IPS-18a (cell line): ENCODE measurements around the gene LRR1.
"Not testable (repeated sequence)": the region's sequence is repeated elsewhere in the genome, so short reads cannot be mapped to it uniquely, and the experiment has no call there.

Source experiments
- H3K27ac ChIP-seq: one replicate; pipeline ENCODE4 v1.5.1; 2013; ENCODE audit warnings: low read length
- H3K27me3 ChIP-seq: one replicate; pipeline ENCODE4 v1.6.1; 2013; ENCODE audit warnings: mild to moderate bottlenecking, low read length; ENCODE audit not compliant: control insufficient read depth, insufficient read depth
- H3K36me3 ChIP-seq: one replicate; pipeline ENCODE4 v1.6.1; 2013; ENCODE audit warnings: low read depth, low read length; ENCODE audit not compliant: control insufficient read depth
- H3K4me1 ChIP-seq: one replicate; pipeline ENCODE4 v1.6.1; 2013; ENCODE audit warnings: low read depth, low read length; ENCODE audit not compliant: control insufficient read depth
- H3K4me3 ChIP-seq: one replicate; pipeline ENCODE4 v1.5.1; 2013; ENCODE audit warnings: low read length
- H3K9ac ChIP-seq: one replicate; pipeline ENCODE4 v1.6.1; 2013; ENCODE audit warnings: mild to moderate bottlenecking, low read length, moderate library complexity
- H3K9me3 ChIP-seq: one replicate; pipeline ENCODE4 v1.6.1; 2013; ENCODE audit warnings: low read depth, low read length; ENCODE audit not compliant: control insufficient read depth

Gene LRR1

DNA sequence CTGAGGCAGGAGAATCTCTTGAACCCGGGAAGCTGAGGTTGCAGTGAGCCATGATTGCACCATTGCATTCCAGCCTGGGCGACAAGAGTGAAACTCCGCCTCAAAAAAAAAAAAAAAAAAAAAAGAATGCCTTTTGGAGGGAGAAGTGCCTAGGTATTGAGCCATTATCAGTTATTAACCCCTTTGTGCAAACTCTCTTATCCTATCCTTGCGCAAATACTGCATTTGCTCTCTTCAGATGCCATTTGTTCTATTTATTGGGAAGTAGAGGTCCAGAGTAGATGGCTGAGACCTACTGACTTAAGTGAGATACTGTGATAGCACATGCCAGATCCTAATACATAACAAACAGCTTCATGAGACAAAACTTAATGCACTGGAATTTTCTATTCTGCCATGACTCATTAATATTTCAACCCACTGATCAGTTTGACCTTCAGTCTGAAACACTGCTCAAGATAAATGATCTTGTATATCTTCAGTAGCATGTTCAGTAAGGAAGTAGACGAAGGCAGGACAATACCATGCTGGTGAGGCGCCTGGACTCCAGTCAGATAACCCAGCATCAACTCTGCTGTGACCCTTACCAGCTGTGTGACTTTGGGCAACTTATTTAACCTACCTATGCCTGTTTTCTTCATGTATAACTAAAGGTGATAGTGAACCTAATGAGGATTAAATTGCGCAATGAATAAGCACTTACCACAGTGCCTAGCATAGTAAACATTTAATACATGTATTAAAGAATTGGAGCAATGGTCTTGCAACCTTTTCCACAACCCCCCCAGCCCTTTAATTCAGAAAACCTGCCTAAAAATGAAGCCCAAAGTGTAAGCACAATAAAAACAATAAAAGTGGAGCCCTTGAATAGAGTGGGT, 42.0 kb downstream of the LRR1 start:
- Histone ChIP-seq H3K27ac (no peak overlapping the region), H3K36me3 (peaks cover 16% of the 10 kb centered on the region), H3K9ac (no peak overlapping the region), H3K4me3 (no peak overlapping the region), H3K27me3 (no peaks in the 10 kb centered on the region), H3K9me3 (no peaks in the 10 kb centered on the region), H3K4me1 (no peaks in the 10 kb centered on the region)

DNA sequence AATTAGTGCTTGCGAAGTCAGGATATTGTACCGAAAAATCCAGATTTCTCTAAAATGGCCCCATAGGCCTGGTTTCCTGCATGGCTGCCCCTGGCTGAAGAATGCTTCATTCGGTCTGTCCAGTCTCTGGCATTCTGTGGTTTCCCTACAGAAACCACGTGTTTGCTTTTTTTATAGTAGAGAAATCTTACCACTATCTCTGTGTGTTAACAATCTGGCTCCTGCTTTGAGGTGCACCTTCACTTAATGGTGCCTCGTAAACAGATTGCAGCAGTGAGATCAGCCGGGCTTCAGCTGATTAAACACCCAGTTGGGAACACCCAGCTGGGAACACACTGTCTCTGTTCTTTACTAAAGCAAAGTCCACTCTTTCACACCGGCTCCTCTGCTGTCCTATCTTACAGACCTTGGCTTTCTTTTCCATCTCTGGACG, 43.0 kb downstream of the LRR1 start:
- no peak overlapping the region for H3K4me3 ChIP-seq
- H3K27ac ChIP-seq, result no peak overlapping the region
- H3K27me3 ChIP-seq, result no peaks in the 10 kb centered on the region
- H3K4me1 ChIP-seq, result no peaks in the 10 kb centered on the region
- H3K36me3 ChIP-seq, result peaks cover 11% of the 10 kb centered on the region
- no peak overlapping the region for H3K9ac ChIP-seq
- H3K9me3 ChIP-seq, result no peaks in the 10 kb centered on the region

DNA sequence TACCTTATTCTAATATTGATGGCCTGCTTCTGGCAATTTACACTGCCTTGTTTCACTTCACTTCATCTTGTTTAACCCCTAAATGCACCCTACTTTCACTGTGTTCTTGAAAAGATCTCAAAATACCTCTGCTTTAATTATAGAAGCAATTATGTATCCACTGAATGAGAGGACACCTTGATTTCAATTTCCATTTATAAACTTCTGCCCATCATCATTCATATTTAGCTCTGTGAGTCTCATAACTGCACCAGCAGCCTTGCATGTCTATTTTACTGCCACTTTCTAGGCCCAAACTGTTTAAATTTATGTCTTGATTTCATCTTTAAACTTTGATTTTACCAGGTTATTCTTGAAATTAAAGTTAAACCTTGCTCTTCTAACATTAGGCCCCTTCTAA, 43.4 kb downstream of the LRR1 start:
- H3K36me3 ChIP-seq, result peaks cover 11% of the 10 kb centered on the region
- H3K9ac ChIP-seq, result no peak overlapping the region
- no peaks in the 10 kb centered on the region for H3K27me3 ChIP-seq
- H3K27ac ChIP-seq, result no peak overlapping the region
- H3K9me3 ChIP-seq, result no peaks in the 10 kb centered on the region
- H3K4me3 ChIP-seq, result no peak overlapping the region
- no peaks in the 10 kb centered on the region for H3K4me1 ChIP-seq

DNA sequence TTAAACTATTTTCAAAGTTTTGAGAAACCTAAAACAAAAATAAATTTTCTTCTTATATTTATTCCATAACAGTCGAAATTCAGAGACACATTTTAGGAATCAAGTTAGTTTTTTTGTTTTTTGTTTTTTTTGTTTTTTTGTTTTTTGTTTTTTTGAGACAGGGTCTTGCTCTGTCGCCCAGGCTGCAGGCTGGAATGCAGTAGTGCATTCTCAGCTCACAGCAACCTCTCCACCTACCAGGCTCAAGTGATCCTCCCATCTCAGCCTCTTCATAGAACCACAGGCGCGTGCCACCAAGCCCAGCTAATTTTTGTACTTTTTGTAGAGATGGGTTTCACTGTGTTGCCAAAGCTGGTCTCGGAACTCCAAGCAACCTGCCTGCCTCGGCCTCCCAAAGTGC, 54.8 kb downstream of the LRR1 start:
- Histone ChIP-seq H3K4me3 (no peak overlapping the region), H3K4me1 (no peaks in the 10 kb centered on the region), H3K36me3 (peaks cover 16% of the 10 kb centered on the region), H3K27ac (no peak overlapping the region), H3K27me3 (no peaks in the 10 kb centered on the region), H3K9ac (no peak overlapping the region), H3K9me3 (no peaks in the 10 kb centered on the region)

DNA sequence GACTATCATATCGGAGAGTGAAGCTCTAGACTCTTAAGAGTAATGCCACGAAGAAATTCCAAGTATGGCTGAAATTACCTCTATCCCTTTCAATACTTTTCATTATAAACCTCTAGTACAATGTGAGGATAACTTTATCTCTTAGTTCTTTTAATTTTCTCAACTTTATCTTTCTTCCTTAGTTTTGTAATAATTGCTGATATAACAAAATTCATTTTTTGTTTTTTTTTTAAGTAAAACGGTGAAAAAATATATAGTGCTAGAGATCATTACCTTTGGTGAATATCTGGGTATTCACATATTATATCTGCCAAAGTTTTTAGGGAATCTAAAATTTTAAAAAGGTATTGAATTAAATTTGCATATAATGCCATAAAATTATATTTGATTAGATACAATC, 55.8 kb downstream of the LRR1 start:
- no peak overlapping the region for H3K9ac ChIP-seq
- H3K27me3 ChIP-seq, result no peaks in the 10 kb centered on the region
- H3K36me3 ChIP-seq, result peaks cover 14% of the 10 kb centered on the region
- H3K4me3 ChIP-seq, result no peak overlapping the region
- no peaks in the 10 kb centered on the region for H3K4me1 ChIP-seq
- H3K27ac ChIP-seq, result no peak overlapping the region
- no peaks in the 10 kb centered on the region for H3K9me3 ChIP-seq

DNA sequence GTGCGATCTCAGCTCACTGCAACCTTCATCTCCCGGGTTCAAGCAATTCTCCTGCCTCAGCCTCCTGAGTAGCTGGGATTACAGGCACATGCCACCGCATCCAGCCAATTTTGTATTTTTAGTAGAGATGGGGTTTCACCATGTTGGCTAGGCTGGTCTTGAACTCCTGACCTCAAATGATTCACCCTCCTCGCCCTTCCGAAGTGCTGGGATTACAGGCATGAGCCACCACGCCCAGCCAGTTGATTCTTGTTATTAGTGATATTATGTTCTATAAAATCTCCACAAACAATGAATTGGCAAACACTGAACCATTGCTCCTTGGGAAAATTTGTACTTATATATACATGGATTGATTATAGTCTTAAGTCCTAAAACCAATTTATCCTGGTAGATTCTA, 58.8 kb downstream of the LRR1 start:
- not testable (repeated sequence) for H3K9ac ChIP-seq, H3K36me3 ChIP-seq, H3K27ac ChIP-seq, H3K9me3 ChIP-seq, H3K4me3 ChIP-seq, H3K27me3 ChIP-seq, H3K4me1 ChIP-seq

DNA sequence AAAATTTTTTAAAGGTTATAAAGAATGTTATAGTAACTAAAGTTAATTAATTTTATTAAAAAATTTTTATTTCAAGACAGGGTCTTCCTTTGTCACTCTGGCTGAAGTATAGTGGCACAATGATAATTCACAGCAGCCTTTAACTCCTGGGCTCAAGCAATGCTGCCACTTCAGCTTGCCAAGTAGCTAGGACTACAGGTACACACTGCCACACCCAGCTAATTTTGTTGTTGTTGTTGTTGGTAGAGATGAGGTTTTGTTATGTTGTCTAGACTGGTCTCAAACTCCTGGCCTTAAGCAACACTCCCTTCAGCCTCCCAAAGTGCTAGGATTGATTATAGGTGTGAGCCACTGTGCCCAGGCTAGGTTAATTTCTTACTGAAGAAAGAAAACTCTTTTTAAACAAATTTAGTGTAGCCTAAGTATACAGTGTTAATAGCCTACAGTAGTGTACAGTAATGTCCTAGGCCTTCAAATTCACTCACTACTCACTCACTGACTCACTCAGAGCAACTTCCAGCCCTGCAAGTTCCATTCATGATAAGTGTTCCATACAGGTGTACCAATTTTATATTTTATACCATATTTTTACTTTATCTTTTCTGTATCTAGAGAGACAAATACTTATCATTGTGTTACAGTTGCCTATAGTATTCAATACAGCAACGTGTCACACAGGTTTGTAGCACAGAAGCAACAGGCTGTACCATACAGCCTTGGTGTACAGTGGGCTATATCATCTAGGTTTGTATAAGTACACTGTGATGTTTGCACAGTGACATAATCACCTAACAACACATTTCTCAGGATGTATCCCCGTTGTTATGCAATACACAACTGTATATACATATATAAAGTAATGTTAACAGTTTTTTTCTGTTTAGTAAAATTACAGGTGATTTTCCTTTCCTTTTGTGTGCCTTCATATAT, 61.1 kb downstream of the LRR1 start:
- H3K27me3 ChIP-seq, result no peaks in the 10 kb centered on the region
- H3K9me3 ChIP-seq, result no peaks in the 10 kb centered on the region
- H3K9ac ChIP-seq, result no peak overlapping the region
- H3K27ac ChIP-seq, result no peak overlapping the region
- H3K4me1 ChIP-seq, result no peaks in the 10 kb centered on the region
- no peak overlapping the region for H3K4me3 ChIP-seq
- peaks cover 9% of the 10 kb centered on the region for H3K36me3 ChIP-seq
